ENCODE measurements around the gene CCDC102B.
"Not testable (repeated sequence)": the region's sequence is repeated elsewhere in the genome, so short reads cannot be mapped to it uniquely, and the experiment has no call there.

The CCDC102B gene

GRCh38 chr18:68942230-68942629 lies 144.3 kb downstream of the CCDC102B start:
- Mint-ChIP-seq H3K4me3 (no peak overlapping the region), H3K4me1 (ENCODE audit: low read depth) (no peaks in the 10 kb centered on the region), H3K9me3 (no peaks in the 10 kb centered on the region), H3K27me3 (no peaks in the 10 kb centered on the region), H3K27ac (no peak overlapping the region), H3K36me3 (ENCODE audit: low read depth) (no peaks in the 10 kb centered on the region)
- intact Hi-C loops (cut with micrococcal nuclease), result no loop called here

GRCh38 chr18:68943861-68944260 lies 146.0 kb downstream of the CCDC102B start:
- H3K27me3 Mint-ChIP-seq; H3K4me1 Mint-ChIP-seq (ENCODE audit: low read depth); H3K27ac Mint-ChIP-seq; H3K4me3 Mint-ChIP-seq; intact Hi-C loops (cut with micrococcal nuclease); H3K36me3 Mint-ChIP-seq (ENCODE audit: low read depth); H3K9me3 Mint-ChIP-seq: not testable (repeated sequence)

GRCh38 chr18:68944330-68944729 lies 146.4 kb downstream of the CCDC102B start:
- no peaks in the 10 kb centered on the region for H3K27me3 Mint-ChIP-seq
- H3K4me3 Mint-ChIP-seq, result no peak overlapping the region
- H3K36me3 Mint-ChIP-seq (ENCODE audit: low read depth), result no peaks in the 10 kb centered on the region
- no peak overlapping the region for H3K27ac Mint-ChIP-seq
- H3K9me3 Mint-ChIP-seq, result no peaks in the 10 kb centered on the region
- no peaks in the 10 kb centered on the region for H3K4me1 Mint-ChIP-seq (ENCODE audit: low read depth)
- intact Hi-C loops (cut with micrococcal nuclease), result no loop called here

- Mint-ChIP-seq H3K4me3 (no peak overlapping the region), H3K4me1 (ENCODE audit: low read depth) (no peaks in the 10 kb centered on the region), H3K9me3 (no peaks in the 10 kb centered on the region), H3K27me3 (no peaks in the 10 kb centered on the region), H3K36me3 (ENCODE audit: low read depth) (no peaks in the 10 kb centered on the region), H3K27ac (no peak overlapping the region)
- intact Hi-C loops (cut with micrococcal nuclease), result no loop called here
Observed at GRCh38 chr18:68944826-68945225, 146.9 kb downstream of the CCDC102B start.

GRCh38 chr18:68948622-68949021 lies 150.7 kb downstream of the CCDC102B start:
- H3K27me3 Mint-ChIP-seq, result no peaks in the 10 kb centered on the region
- H3K27ac Mint-ChIP-seq, result no peak overlapping the region
- no peaks in the 10 kb centered on the region for H3K4me1 Mint-ChIP-seq (ENCODE audit: low read depth)
- no peaks in the 10 kb centered on the region for H3K36me3 Mint-ChIP-seq (ENCODE audit: low read depth)
- intact Hi-C loops (cut with micrococcal nuclease), result no loop called here
- no peak overlapping the region for H3K4me3 Mint-ChIP-seq
- no peaks in the 10 kb centered on the region for H3K9me3 Mint-ChIP-seq

GRCh38 chr18:68954738-68955137 lies 156.9 kb downstream of the CCDC102B start:
- Mint-ChIP-seq H3K27me3 (no peaks in the 10 kb centered on the region), H3K36me3 (ENCODE audit: low read depth) (no peaks in the 10 kb centered on the region), H3K4me1 (ENCODE audit: low read depth) (no peaks in the 10 kb centered on the region), H3K9me3 (peaks cover 15% of the 10 kb centered on the region), H3K27ac (no peak overlapping the region), H3K4me3 (no peak overlapping the region)
- intact Hi-C loops (cut with micrococcal nuclease), result no loop called here

GRCh38 chr18:68956650-68957049 lies 158.8 kb downstream of the CCDC102B start:
- no peaks in the 10 kb centered on the region for H3K4me1 Mint-ChIP-seq (ENCODE audit: low read depth)
- no peak overlapping the region for H3K27ac Mint-ChIP-seq
- no peaks in the 10 kb centered on the region for H3K36me3 Mint-ChIP-seq (ENCODE audit: low read depth)
- intact Hi-C loops (cut with micrococcal nuclease), result no loop called here
- H3K9me3 Mint-ChIP-seq, result peaks cover 19% of the 10 kb centered on the region
- H3K4me3 Mint-ChIP-seq, result no peak overlapping the region
- H3K27me3 Mint-ChIP-seq, result no peaks in the 10 kb centered on the region

- Mint-ChIP-seq H3K27ac (no peak overlapping the region), H3K4me1 (ENCODE audit: low read depth) (no peaks in the 10 kb centered on the region), H3K9me3 (peaks cover 19% of the 10 kb centered on the region), H3K4me3 (no peak overlapping the region), H3K36me3 (ENCODE audit: low read depth) (no peaks in the 10 kb centered on the region), H3K27me3 (no peaks in the 10 kb centered on the region)
- intact Hi-C loops (cut with micrococcal nuclease), result no loop called here
Observed at GRCh38 chr18:68960355-68960754, 162.5 kb downstream of the CCDC102B start.

- peaks cover 19% of the 10 kb centered on the region for H3K9me3 Mint-ChIP-seq
- intact Hi-C loops (cut with micrococcal nuclease), result no loop called here
- no peaks in the 10 kb centered on the region for H3K4me1 Mint-ChIP-seq (ENCODE audit: low read depth)
- no peak overlapping the region for H3K27ac Mint-ChIP-seq
- H3K4me3 Mint-ChIP-seq, result no peak overlapping the region
- no peaks in the 10 kb centered on the region for H3K27me3 Mint-ChIP-seq
- H3K36me3 Mint-ChIP-seq (ENCODE audit: low read depth), result no peaks in the 10 kb centered on the region
Observed at GRCh38 chr18:68962623-68963022, 164.7 kb downstream of the CCDC102B start.

GRCh38 chr18:68965817-68966216 lies 167.9 kb downstream of the CCDC102B start:
- Mint-ChIP-seq H3K36me3 (ENCODE audit: low read depth) (no peaks in the 10 kb centered on the region), H3K27ac (no peak overlapping the region), H3K4me3 (no peak overlapping the region), H3K4me1 (ENCODE audit: low read depth) (no peaks in the 10 kb centered on the region), H3K9me3 (no peaks in the 10 kb centered on the region), H3K27me3 (no peaks in the 10 kb centered on the region)
- intact Hi-C loops (cut with micrococcal nuclease), result no loop called here

- Mint-ChIP-seq H3K9me3 (no peaks in the 10 kb centered on the region), H3K4me3 (no peak overlapping the region), H3K27ac (no peak overlapping the region), H3K27me3 (no peaks in the 10 kb centered on the region), H3K4me1 (ENCODE audit: low read depth) (no peaks in the 10 kb centered on the region), H3K36me3 (ENCODE audit: low read depth) (no peaks in the 10 kb centered on the region)
- intact Hi-C loops (cut with micrococcal nuclease), result no loop called here
Observed at GRCh38 chr18:68969027-68969426, 171.1 kb downstream of the CCDC102B start.

- intact Hi-C loops (cut with micrococcal nuclease), result no loop called here
- Mint-ChIP-seq H3K27me3 (no peaks in the 10 kb centered on the region), H3K4me1 (ENCODE audit: low read depth) (no peaks in the 10 kb centered on the region), H3K27ac (no peak overlapping the region), H3K4me3 (no peak overlapping the region), H3K9me3 (no peaks in the 10 kb centered on the region), H3K36me3 (ENCODE audit: low read depth) (no peaks in the 10 kb centered on the region)
Observed at GRCh38 chr18:68972176-68972575, 174.3 kb downstream of the CCDC102B start.

- Mint-ChIP-seq H3K27ac (no peak overlapping the region), H3K4me1 (ENCODE audit: low read depth) (no peaks in the 10 kb centered on the region), H3K36me3 (ENCODE audit: low read depth) (no peaks in the 10 kb centered on the region), H3K9me3 (peaks cover 10% of the 10 kb centered on the region), H3K27me3 (no peaks in the 10 kb centered on the region), H3K4me3 (no peak overlapping the region)
- intact Hi-C loops (cut with micrococcal nuclease), result no loop called here
Observed at GRCh38 chr18:68979737-68980136, 181.9 kb downstream of the CCDC102B start.

GRCh38 chr18:68983126-68983525 lies 185.2 kb downstream of the CCDC102B start:
- Mint-ChIP-seq H3K27ac (no peak overlapping the region), H3K9me3 (peaks cover 38% of the 10 kb centered on the region), H3K36me3 (ENCODE audit: low read depth) (no peaks in the 10 kb centered on the region), H3K4me1 (ENCODE audit: low read depth) (no peaks in the 10 kb centered on the region), H3K27me3 (no peaks in the 10 kb centered on the region), H3K4me3 (no peak overlapping the region)
- intact Hi-C loops (cut with micrococcal nuclease), result no loop called here

- Mint-ChIP-seq H3K9me3 (peaks cover 41% of the 10 kb centered on the region), H3K4me1 (ENCODE audit: low read depth) (no peaks in the 10 kb centered on the region), H3K4me3 (no peak overlapping the region), H3K36me3 (ENCODE audit: low read depth) (no peaks in the 10 kb centered on the region), H3K27ac (no peak overlapping the region), H3K27me3 (no peaks in the 10 kb centered on the region)
- intact Hi-C loops (cut with micrococcal nuclease), result no loop called here
Observed at GRCh38 chr18:68984342-68984741, 186.5 kb downstream of the CCDC102B start.
